ENCODE measurements around the gene QRICH2.

GRCh38 chr17:76292567-76292966 is 15.5 kb downstream of the QRICH2 start:
- TF ChIP-seq CTCF (IDR thresholded peaks at IDR 0.05) (no peak), POLR2A (IDR thresholded peaks at IDR 0.05) (no peak), POLR2AphosphoS5 (IDR thresholded peaks at IDR 0.05) (no peak), EP300 (IDR thresholded peaks at IDR 0.05; ENCODE audit: low read depth) (no peak)
